Measurements from ENCODE around the gene CABCOCO1.
A peak's percentile ranks its signal among the peaks of the same experiment; 100 is the strongest.
"Not testable (repeated sequence)": the region's sequence is repeated elsewhere in the genome, so short reads cannot be mapped to it uniquely, and the experiment has no call there.

Gene CABCOCO1

GRCh38 chr10:61669849-61670248 is 7.1 kb downstream of the CABCOCO1 start:
- TF ChIP-seq POLR2A (IDR thresholded peaks at IDR 0.05; ENCODE audit: low read depth, low read length), result no peak
- DNase-seq (ENCODE audit: insufficient read length, low spot score), result no peak
- no peak for FAIRE-seq

- TF ChIP-seq POLR2A (IDR thresholded peaks at IDR 0.05; ENCODE audit: low read depth, low read length), result no peak
- DNase-seq (ENCODE audit: insufficient read length, low spot score) (no peak), FAIRE-seq (no peak)
These were observed 10.6 kb downstream of the CABCOCO1 start for GRCh38 chr10:61673360-61673759.

GRCh38 chr10:61682323-61682722 is 19.6 kb downstream of the CABCOCO1 start:
- no peak for TF ChIP-seq POLR2A (IDR thresholded peaks at IDR 0.05; ENCODE audit: low read depth, low read length)
- DNase-seq (ENCODE audit: insufficient read length, low spot score) (no peak), FAIRE-seq (no peak)

GRCh38 chr10:61683319-61683718 is 20.6 kb downstream of the CABCOCO1 start:
- no peak for FAIRE-seq

GRCh38 chr10:61684894-61685507 is 22.3 kb downstream of the CABCOCO1 start:
- no peak for FAIRE-seq
- TF ChIP-seq POLR2A (IDR thresholded peaks at IDR 0.05; ENCODE audit: low read depth, low read length), result no peak
- DNase-seq (ENCODE audit: insufficient read length, low spot score), result no peak

More at GRCh38 chr10:61683319-61683718, 20.6 kb downstream of the CABCOCO1 start:
- TF ChIP-seq POLR2A (IDR thresholded peaks at IDR 0.05; ENCODE audit: low read depth, low read length), result no peak
- DNase-seq (ENCODE audit: insufficient read length, low spot score), result no peak

GRCh38 chr10:61688551-61689308 is 26.0 kb downstream of the CABCOCO1 start:
- FAIRE-seq, result peak; percentile 36
- no peak for TF ChIP-seq POLR2A (IDR thresholded peaks at IDR 0.05; ENCODE audit: low read depth, low read length)
- DNase-seq (ENCODE audit: insufficient read length, low spot score), result no peak

GRCh38 chr10:61691667-61692066 is 28.9 kb downstream of the CABCOCO1 start:
- FAIRE-seq; DNase-seq (ENCODE audit: insufficient read length, low spot score): not testable (repeated sequence)

- no peak for TF ChIP-seq POLR2A (IDR thresholded peaks at IDR 0.05; ENCODE audit: low read depth, low read length)
- DNase-seq (ENCODE audit: insufficient read length, low spot score) (no peak), FAIRE-seq (no peak)
These were observed 29.8 kb downstream of the CABCOCO1 start for GRCh38 chr10:61692447-61693010.

GRCh38 chr10:61698968-61699655 is 36.4 kb downstream of the CABCOCO1 start:
- FAIRE-seq (no peak), DNase-seq (ENCODE audit: insufficient read length, low spot score) (no peak)
- no peak for TF ChIP-seq POLR2A (IDR thresholded peaks at IDR 0.05; ENCODE audit: low read depth, low read length)

GRCh38 chr10:61701055-61701705 is 38.5 kb downstream of the CABCOCO1 start:
- no peak for DNase-seq (ENCODE audit: insufficient read length, low spot score)
- TF ChIP-seq POLR2A (IDR thresholded peaks at IDR 0.05; ENCODE audit: low read depth, low read length), result no peak
- no peak for FAIRE-seq

GRCh38 chr10:61701706-61702105 is 39.0 kb downstream of the CABCOCO1 start:
- peak; percentile 41 for FAIRE-seq
- no peak for DNase-seq (ENCODE audit: insufficient read length, low spot score)
- no peak for TF ChIP-seq POLR2A (IDR thresholded peaks at IDR 0.05; ENCODE audit: low read depth, low read length)

GRCh38 chr10:61702584-61702983 is 39.9 kb downstream of the CABCOCO1 start:
- TF ChIP-seq POLR2A (IDR thresholded peaks at IDR 0.05; ENCODE audit: low read depth, low read length), result no peak
- DNase-seq (ENCODE audit: insufficient read length, low spot score) (no peak), FAIRE-seq (no peak)

GRCh38 chr10:61705022-61705613 is 42.4 kb downstream of the CABCOCO1 start:
- no peak for TF ChIP-seq POLR2A (IDR thresholded peaks at IDR 0.05; ENCODE audit: low read depth, low read length)
- FAIRE-seq, result peak; percentile 27
- no peak for DNase-seq (ENCODE audit: insufficient read length, low spot score)
